K562 (cell line): ENCODE data around the gene SYNGR4. TPM values are rescaled to one million over a fixed set of nuclear protein-coding genes. Genes with fewer than 3 reads are reported as not detected.

Experiments used
- CBFA2T3 ChIP-seq: fragments of 450-650 bp; IDR thresholded peaks from 2 replicates; pipeline ENCODE4 v1.6.1; 2017
- CREB3L1 ChIP-seq: fragments of 450-650 bp; IDR thresholded peaks from 2 replicates; pipeline ENCODE4 v1.6.1; 2014; ENCODE audit warnings: low read depth, mild to moderate bottlenecking, moderate library complexity, borderline replicate concordance
- ERF ChIP-seq: fragments of 450-650 bp; formaldehyde crosslinking; IDR thresholded peaks from 2 replicates; pipeline ENCODE4 v1.4.0; 2020; ENCODE audit warnings: mild to moderate bottlenecking, mixed read lengths
- FOXK2 ChIP-seq, 2 experiments: fragments of 450-650 bp; IDR thresholded peaks in 1 of 2; conservative IDR thresholded peaks in 1 of 2; 2 replicates each; pipeline ENCODE4 v1.6.1; 2016; ENCODE audit warnings: low read depth in 2 of 2, mild to moderate bottlenecking in 1 of 2
- JUND ChIP-seq, 2 experiments: IDR thresholded peaks; 2 replicates in 1 of 2; 3 replicates in 1 of 2; pipeline ENCODE4 v1.6.1; 2011; ENCODE audit warnings: borderline replicate concordance in 2 of 2, low read depth in 2 of 2, low read length in 2 of 2, improper control_type of control experiment in 1 of 2, missing biosample characterization in 1 of 2, missing genetic modification characterization in 1 of 2, missing genetic modification reagents in 1 of 2
- NCOA1 ChIP-seq: fragments of 450-650 bp; IDR thresholded peaks from 2 replicates; pipeline ENCODE4 v1.6.1; 2016; ENCODE audit warnings: low read depth
- PHF20 ChIP-seq: fragments of 450-650 bp; IDR thresholded peaks from 2 replicates; pipeline ENCODE4 v1.6.1; 2018; ENCODE audit not compliant: partially characterized antibody
- RAD21 ChIP-seq, 2 experiments: fragments of 250-450 bp in 1 of 2; fragments of 450-650 bp in 1 of 2; sonication (Bioruptor Pico) in 1 of 2; formaldehyde crosslinking in 1 of 2; IDR thresholded peaks in 1 of 2; conservative IDR thresholded peaks in 1 of 2; 2 replicates each; pipeline versions ENCODE4 v1.4.0 to v1.8.0; 2020 to 2022; ENCODE audit warnings: mild to moderate bottlenecking in 2 of 2, moderate library complexity in 1 of 2
- RBM22 ChIP-seq: fragments of 200-400 bp; formaldehyde crosslinking; IDR thresholded peaks from 2 replicates; pipeline ENCODE4 v1.6.1; 2018; ENCODE audit warnings: low read length, low read depth; ENCODE audit not compliant: poor library complexity, severe bottlenecking
- RNF2 ChIP-seq: sonication (generic); IDR thresholded peaks from 2 replicates; pipeline ENCODE4 v1.6.1; 2016
- SAFB ChIP-seq: fragments of 200-400 bp; formaldehyde crosslinking; IDR thresholded peaks from 2 replicates; pipeline ENCODE4 v1.6.1; 2017; ENCODE audit warnings: low read depth, low read length, borderline replicate concordance
- SP1 ChIP-seq: sonication (generic); formaldehyde crosslinking; IDR thresholded peaks from 2 replicates; pipeline ENCODE4 v1.8.1; 2022; ENCODE audit warnings: mild to moderate bottlenecking, missing genetic modification reagents
- ZNF197 ChIP-seq: fragments of 200-800 bp; sonication (Bioruptor generic); IDR thresholded peaks from 2 replicates; pipeline ENCODE4 v1.6.1; 2016; ENCODE audit warnings: low read depth, missing genetic modification characterization, missing compliant biosample characterization
- ZNF407 ChIP-seq: fragments of 450-650 bp; IDR thresholded peaks from 2 replicates; pipeline ENCODE4 v1.6.1; 2016; ENCODE audit warnings: low read depth
- polyA plus RNA-seq, 8 experiments: library from polyadenylated mRNA; depleted of rRNA in 4 of 8; stranded (reverse) in 5 of 8; unstranded in 3 of 8; fragments of >200 nt; fragmentation: Nextera tagmentation in 2 of 8; fragmentation: Illumina TruSeq in 1 of 8; extraction: Ambion mirVana in 2 of 8; extraction: Trizol in 1 of 8; gene quantifications; 2 replicates each; pipeline versions ENCODE4 v1.2.1 to v1.2.3, GENCODE V29; 2011 to 2014; ENCODE audit warnings: inconsistent platforms in 1 of 8, missing spikeins in 1 of 8
- total RNA-seq, 7 experiments: library from RNA; depleted of rRNA in 6 of 7; stranded (reverse); fragments of >200 nt in 6 of 7; fragmentation: Illumina TruSeq in 2 of 7; extraction: Trizol in 2 of 7; gene quantifications; 2 replicates each; pipeline versions ENCODE4 v1.2.1 to v1.2.3, GENCODE V29; 2011 to 2021; ENCODE audit warnings: low replicate concordance in 1 of 7

The SYNGR4 gene
- total and polyA plus RNA-seq, 9 of the 15 experiments (the other 6 are each of a cell fraction or from before 2014, with no cell fraction given): 0.07 to 0.14 TPM; not detected in 7

- peak; percentile 73; the same call in 1 of the 2 replicates for TF ChIP-seq ZNF407
- peak; percentile 83 for TF ChIP-seq ERF (CRISPR knock-in tag)
- 0 out of 2 replicates have a peak, but pooled peaks have one; percentile 34 for TF ChIP-seq SAFB
- 0 out of 2 replicates have a peak, but pooled peaks have one; percentile 7 for TF ChIP-seq CREB3L1
- TF ChIP-seq JUND (IDR thresholded peaks at IDR 0.05; ENCODE audit: borderline replicate concordance, low read depth, low read length): peak; percentile 67; the same call in 1 of the 2 replicates
- no peak; the same call in 2 of the 3 replicates for TF ChIP-seq JUND (tag; IDR thresholded peaks at IDR 0.05; ENCODE audit: borderline replicate concordance, low read depth, low read length)
- 0 out of 4 replicates have a peak, but pooled peaks of 1 of the 2 experiments have one; percentile 17 for TF ChIP-seq FOXK2 (conservative IDR thresholded peaks at IDR 0.05 in 1 of 2, IDR thresholded peaks at IDR 0.05 in 1 of 2; ENCODE audit: low read depth in 2 of 2)
- peak; percentile 31; the same call in 1 of the 2 replicates for TF ChIP-seq CBFA2T3
- peak; percentile 70 for TF ChIP-seq RNF2
- peak; percentile 98 to 99 for TF ChIP-seq RAD21 (CRISPR knock-in tag; conservative IDR thresholded peaks at IDR 0.05 in 1 of 2, IDR thresholded peaks at IDR 0.05 in 1 of 2)
- TF ChIP-seq ZNF197: peak; percentile 69; the same call in 1 of the 2 replicates
- peak; percentile 17; the same call in 1 of the 2 replicates for TF ChIP-seq NCOA1
- TF ChIP-seq RBM22: no peak
- TF ChIP-seq SP1: peak; percentile 77
- TF ChIP-seq PHF20: peak; percentile 16
Measured at GRCh38 chr19:48333467-48334384, 30.4 kb upstream of the SYNGR4 start (continued).
